GM21528 (cell line): ENCODE results near the gene TFF3.

Source experiments
- ATAC-seq: cut with Tn5 transposase; IDR thresholded peaks from one replicate; pipeline ENCODE4 v1.9.1; 2021; ENCODE audit warnings: mild to moderate bottlenecking, moderate library complexity; ENCODE audit not compliant: unreplicated experiment, low FRiP score

Gene TFF3

GRCh38 chr21:42347601-42348327, 32.6 kb upstream of the TFF3 start:
- no peak for ATAC-seq

GRCh38 chr21:42346866-42347600, 31.8 kb upstream of the TFF3 start:
- ATAC-seq = no peak

GRCh38 chr21:42346441-42346840, 31.2 kb upstream of the TFF3 start:
- ATAC-seq = no peak

- ATAC-seq = no peak
Measured at GRCh38 chr21:42344631-42345030, 29.4 kb upstream of the TFF3 start.

GRCh38 chr21:42343963-42344510, 28.8 kb upstream of the TFF3 start:
- no peak for ATAC-seq

- no peak for ATAC-seq
Measured at GRCh38 chr21:42343556-42343955, 28.3 kb upstream of the TFF3 start.

- no peak for ATAC-seq
Measured at GRCh38 chr21:42343101-42343500, 27.9 kb upstream of the TFF3 start.

GRCh38 chr21:42341776-42342542, 26.8 kb upstream of the TFF3 start:
- ATAC-seq = no peak

- ATAC-seq = no peak
Measured at GRCh38 chr21:42340187-42341050, 25.2 kb upstream of the TFF3 start.

- no peak for ATAC-seq
Measured at GRCh38 chr21:42338729-42339715, 23.8 kb upstream of the TFF3 start.

GRCh38 chr21:42337830-42338728, 22.9 kb upstream of the TFF3 start:
- no peak for ATAC-seq

- ATAC-seq = no peak
Measured at GRCh38 chr21:42337276-42337675, 22.1 kb upstream of the TFF3 start.

GRCh38 chr21:42336054-42336453, 20.8 kb upstream of the TFF3 start:
- no peak for ATAC-seq

- ATAC-seq = no peak
Measured at GRCh38 chr21:42332557-42333317, 17.5 kb upstream of the TFF3 start.

GRCh38 chr21:42331660-42332059, 16.5 kb upstream of the TFF3 start:
- no peak for ATAC-seq

- no peak for ATAC-seq
Measured at GRCh38 chr21:42330380-42331371, 15.5 kb upstream of the TFF3 start.
